IMR-90 (cell line): ENCODE data around the gene SLC4A4. TPM values are rescaled to one million over a fixed set of nuclear protein-coding genes. Genes with fewer than 3 reads are reported as not detected.

Experiments
- ATAC-seq: fragments of 200-7000 bp; cut with Tn5 transposase; 2 replicates; pipeline ENCODE4 v1.9.1; 2020; ENCODE audit warnings: low read depth, mild to moderate bottlenecking, moderate library complexity
- BruUV-seq: library from RNA; stranded (reverse); fragments of 400-500 nt; replicated peaks from 2 replicates; lab custom pipeline; 2021; lab: Mats Ljungman, UMichigan
- CTCF ChIA-PET: fragments of 300-600 bp; formaldehyde crosslinking; extraction: SDS; loops from one replicate; lab custom pipeline; 2021; ENCODE audit warnings: antibody characterized with exemption; lab: Yijun Ruan, JAX
- POLR2A ChIA-PET: fragments of 300-600 bp; sonication (Branson Sonifier 250); formaldehyde crosslinking; loops from one replicate; lab custom pipeline; 2022; ENCODE audit warnings: antibody characterized with exemption; ENCODE audit not compliant: unreplicated experiment; lab: Charles Lee
- DNase-seq: peaks from one replicate; pipeline ENCODE4 v3.0.0; 2013
- H2AFZ ChIP-seq: replicated peaks from 2 replicates; pipeline ENCODE3; 2013; ENCODE audit warnings: low read length, mild to moderate bottlenecking; ENCODE audit not compliant: poor library complexity
- H2AK5ac ChIP-seq: 2 replicates; pipeline ENCODE4 v1.6.1; 2013; ENCODE audit warnings: low read depth, low read length, inconsistent platforms
- H2AK9ac ChIP-seq: replicated peaks from 2 replicates; pipeline ENCODE3; 2013; ENCODE audit warnings: mild to moderate bottlenecking, low read depth, low read length, moderate library complexity; ENCODE audit not compliant: poor library complexity
- H2BK120ac ChIP-seq: 2 replicates; pipeline ENCODE4 v1.6.1; 2013; ENCODE audit warnings: low read depth, low read length, inconsistent platforms
- H2BK15ac ChIP-seq: 3 replicates; pipeline ENCODE4 v1.6.1; 2013; ENCODE audit warnings: low read depth, low read length, inconsistent platforms
- H2BK20ac ChIP-seq: 2 replicates; pipeline ENCODE4 v1.6.1; 2013; ENCODE audit warnings: low read depth, mild to moderate bottlenecking, inconsistent platforms, low read length, moderate library complexity
- H2BK5ac ChIP-seq: 2 replicates; pipeline ENCODE4 v1.6.1; 2013; ENCODE audit warnings: mild to moderate bottlenecking, low read depth, low read length, inconsistent platforms; ENCODE audit not compliant: poor library complexity, severe bottlenecking
- H3K14ac ChIP-seq: replicated peaks from 2 replicates; pipeline ENCODE4 v1.6.1; 2013; ENCODE audit warnings: low read depth, low read length, inconsistent platforms
- H3K18ac ChIP-seq: 2 replicates; pipeline ENCODE4 v1.6.1; 2013; ENCODE audit warnings: low read depth, low read length, control low read depth
- H3K23ac ChIP-seq: 2 replicates; pipeline ENCODE4 v1.6.1; 2013; ENCODE audit warnings: low read depth, low read length, inconsistent platforms
- H3K27ac ChIP-seq: 2 replicates; pipeline ENCODE4 v1.5.1; 2013; ENCODE audit warnings: mild to moderate bottlenecking, control low read depth, low read length; ENCODE audit not compliant: insufficient read depth
- H3K27me3 ChIP-seq: 2 replicates; pipeline ENCODE4 v1.6.1; 2013; ENCODE audit warnings: low read length; ENCODE audit not compliant: control insufficient read depth, insufficient read depth
- H3K36me3 ChIP-seq: 2 replicates; pipeline ENCODE4 v1.6.1; 2013; ENCODE audit warnings: low read length, mixed read lengths; ENCODE audit not compliant: control insufficient read depth, insufficient read depth
- H3K4ac ChIP-seq: 2 replicates; pipeline ENCODE4 v1.6.1; 2013; ENCODE audit warnings: low read depth, low read length, inconsistent platforms
- H3K4me1 ChIP-seq: 2 replicates; pipeline ENCODE4 v1.6.1; 2013; ENCODE audit warnings: low read length, mixed read lengths; ENCODE audit not compliant: control insufficient read depth, insufficient read depth
- H3K4me2 ChIP-seq: 2 replicates; pipeline ENCODE4 v1.6.1; 2013; ENCODE audit warnings: low read depth, mild to moderate bottlenecking, control low read depth, low read length, moderate library complexity
- H3K4me3 ChIP-seq: 2 replicates; pipeline ENCODE4 v1.5.1; 2013; ENCODE audit warnings: low read depth, mild to moderate bottlenecking, control low read depth, low read length, moderate library complexity; ENCODE audit not compliant: insufficient read depth
- H3K56ac ChIP-seq: 2 replicates; pipeline ENCODE4 v1.6.1; 2013; ENCODE audit warnings: low read length, inconsistent platforms; ENCODE audit not compliant: insufficient read depth; ENCODE audit errors: extremely low read depth
- H3K79me1 ChIP-seq, 2 experiments: 2 replicates each; pipeline ENCODE4 v1.6.1; 2013; ENCODE audit warnings: low read length in 2 of 2, inconsistent platforms in 1 of 2, low read depth in 1 of 2
- H3K9ac ChIP-seq: 2 replicates; pipeline ENCODE4 v1.6.1; 2013; ENCODE audit warnings: low read depth, low read length, control low read depth
- H3K9me1 ChIP-seq: 2 replicates; pipeline ENCODE4 v1.6.1; 2013; ENCODE audit warnings: low read length, inconsistent platforms; ENCODE audit not compliant: insufficient read depth
- H3K9me3 ChIP-seq: 2 replicates; pipeline ENCODE4 v1.6.1; 2013; ENCODE audit warnings: low read length; ENCODE audit not compliant: control insufficient read depth, insufficient read depth
- H4K20me1 ChIP-seq: 2 replicates; pipeline ENCODE4 v1.6.1; 2013; ENCODE audit warnings: low read length, inconsistent platforms; ENCODE audit not compliant: insufficient read depth
- H4K5ac ChIP-seq: 2 replicates; pipeline ENCODE4 v1.6.1; 2013; ENCODE audit warnings: mild to moderate bottlenecking, low read depth, low read length, control low read depth
- H4K8ac ChIP-seq, 2 experiments: 2 replicates each; pipeline ENCODE4 v1.6.1; 2013; ENCODE audit warnings: low read depth in 2 of 2, low read length in 2 of 2, control low read depth in 1 of 2, inconsistent platforms in 1 of 2
- H4K91ac ChIP-seq: 2 replicates; pipeline ENCODE4 v1.6.1; 2013; ENCODE audit warnings: low read depth, low read length, inconsistent platforms; ENCODE audit not compliant: insufficient read depth
- CEBPB ChIP-seq: IDR thresholded peaks from 2 replicates; pipeline ENCODE4 v1.6.1; 2012; ENCODE audit warnings: low read depth, low read length, improper control_type of control experiment
- CHD1 ChIP-seq: IDR thresholded peaks from 2 replicates; pipeline ENCODE4 v1.6.1; 2012; ENCODE audit warnings: low read depth, low read length, improper control_type of control experiment
- MXI1 ChIP-seq: IDR thresholded peaks from 2 replicates; pipeline ENCODE4 v1.6.1; 2012; ENCODE audit warnings: low read depth, mild to moderate bottlenecking, low read length, moderate library complexity, borderline replicate concordance
- RAD21 ChIP-seq: IDR thresholded peaks from 2 replicates; pipeline ENCODE4 v1.6.1; 2012; ENCODE audit warnings: low read length, improper control_type of control experiment
- RFX5 ChIP-seq: IDR thresholded peaks from 2 replicates; pipeline ENCODE4 v1.8.0; 2012; ENCODE audit warnings: low read depth, mild to moderate bottlenecking, low read length, moderate library complexity
- USF2 ChIP-seq: fragments of 150-350 bp; IDR thresholded peaks from 2 replicates; pipeline ENCODE4 v1.6.1; 2017; ENCODE audit warnings: mild to moderate bottlenecking, antibody characterized with exemption, low read length, low read depth
- WGBS, 2 experiments: methylation state at CpG; one replicate each; pipeline versions ENCODE4 v1.1.5 to v1.1.7; 2013; ENCODE audit warnings: missing lambda C conversion rate in 2 of 2; ENCODE audit not compliant: insufficient read length in 1 of 2; ENCODE audit errors: extremely low coverage in 2 of 2; 5-methylcytosine and 5-hydroxymethylcytosine counted together
- dilution Hi-C: fragments of 300-500 bp; cut with HindIII; formaldehyde crosslinking; loops from one replicate; pipeline ENCODE4 v1.14.3; 2018; ENCODE audit warnings: low sequenced_read_pairs; ENCODE audit not compliant: unreplicated experiment
- in situ Hi-C: fragments of 300-500 bp; cut with MboI; formaldehyde crosslinking; loops from 3 replicates; pipeline ENCODE4 v1.14.3; 2019; ENCODE audit warnings: low sequenced_read_pairs, inconsistent platforms, mixed read lengths
- intact Hi-C: fragments of 100-400 bp; cut with micrococcal nuclease; formaldehyde crosslinking; loops from 2 replicates; pipeline ENCODE4 v1.10.0; 2022
- polyA plus RNA-seq, 3 experiments: library from polyadenylated mRNA; depleted of rRNA; stranded (reverse); fragments of >200 nt; gene quantifications; 2 replicates each; pipeline ENCODE4 v1.2.3, GENCODE V29; 2012; ENCODE audit warnings: low replicate concordance in 1 of 3
- total RNA-seq: library from RNA; depleted of rRNA; stranded (reverse); fragments of >200 nt; gene quantifications from 2 replicates; pipeline ENCODE4 v1.2.3, GENCODE V29; 2012

Gene SLC4A4
- total and polyA plus RNA-seq, 2 of the 4 experiments (the other 2 are of a cell fraction), result 5.6 to 16.8 TPM

DNA sequence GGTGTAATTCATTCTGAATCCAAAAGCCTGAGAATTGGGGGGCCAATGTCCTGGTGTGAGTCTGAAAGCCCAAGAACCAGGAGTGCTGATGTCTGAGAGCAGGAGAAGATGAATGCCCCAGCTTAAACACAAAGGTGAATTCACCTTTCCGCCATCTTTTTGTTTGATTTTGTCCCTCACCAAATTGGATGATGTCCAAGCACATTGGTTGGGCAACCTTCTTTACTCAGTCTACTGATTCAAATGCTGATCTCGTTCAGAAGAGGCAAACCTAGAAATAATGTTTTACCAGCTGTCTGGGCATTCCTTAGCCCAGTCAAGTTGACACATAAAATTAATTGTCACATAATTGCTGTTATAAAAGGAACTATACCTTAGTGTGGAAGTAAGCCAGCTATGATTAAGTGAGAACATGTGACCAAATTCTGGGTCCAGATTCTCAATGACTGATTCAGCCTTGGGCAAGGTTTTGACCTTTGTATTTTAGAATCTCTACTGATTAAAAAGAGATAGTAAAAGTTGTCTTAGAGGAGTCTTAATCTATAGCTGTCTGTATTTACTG lies 34.5 kb upstream of the SLC4A4 start:
- Histone ChIP-seq H4K5ac (no peak overlapping the region), H3K4me1 (peaks cover 9% of the 10 kb centered on the region), H2BK120ac (peak overlapping the region; percentile 18; the same call in 1 of the 2 replicates), H3K36me3 (peaks cover 15% of the 10 kb centered on the region), H3K14ac (no peak overlapping the region), H3K9ac (no peak overlapping the region), H3K4ac (no peak overlapping the region), H3K56ac (no peak overlapping the region), H2AK5ac (no peak overlapping the region), H2AFZ (no peak overlapping the region), H2BK5ac (no peak overlapping the region), H3K9me3 (no peaks in the 10 kb centered on the region), H3K27ac (no peak overlapping the region), H2AK9ac (no peak overlapping the region), H4K20me1 (peaks cover 4% of the 10 kb centered on the region; the same call in 1 of the 2 replicates), H3K4me2 (no peak overlapping the region), H3K4me3 (no peak overlapping the region), H3K23ac (no peak overlapping the region), H3K18ac (no peak overlapping the region), H2BK15ac (no peak overlapping the region), H3K27me3 (no peaks in the 10 kb centered on the region), H4K8ac (no peak overlapping the region), H3K79me1 (peaks cover 50 to 69% of the 10 kb centered on the region in 2 experiments), H4K91ac (no peak overlapping the region), H3K9me1 (peaks cover 24% of the 10 kb centered on the region), H2BK20ac (no peak overlapping the region)
- ChIA-PET CTCF (interaction anchor here (1.2 kb wide), 1 partner anchor 13 kb away, joined by 3 read pairs; no protein-coding TSS in a partner anchor), POLR2A (no interaction called here)
- intact Hi-C loops, result no loop called here
- no peak for TF ChIP-seq RAD21
- TF ChIP-seq USF2, result peak; percentile 14; the same call in 1 of the 2 replicates
- no peak for TF ChIP-seq RFX5
- TF ChIP-seq MXI1, result no peak
- 0 out of 2 replicates have a peak, but pooled peaks have one; percentile 20 for TF ChIP-seq CEBPB
- no peak for TF ChIP-seq CHD1
- DNase-seq, result no peak
- no CpG with 5 or more reads among the region's 2 CpGs for WGBS, 2 experiments
- BruUV-seq, result no TSS peak
- in situ Hi-C loops, result no loop called here
- no peak for ATAC-seq
- dilution Hi-C loops, result no loop called here
